Neural cell (in vitro differentiated cells): ENCODE data around the gene ADAMTS15. TPM values are rescaled to one million over a fixed set of nuclear protein-coding genes. Genes with fewer than 3 reads are reported as not detected.

Source experiments
- H2AFZ ChIP-seq: fragments of 200-600, 300-800 bp; sonication (generic), shearing (Covaris generic); 2 replicates; pipeline ENCODE4 v1.6.0; 2014; ENCODE audit warnings: low read depth, mild to moderate bottlenecking, antibody characterized with exemption, low read length, moderate library complexity
- H3F3A ChIP-seq: fragments of 200-600 bp; shearing (Covaris generic); 2 replicates; pipeline ENCODE4 v1.6.1; 2016; ENCODE audit warnings: mild to moderate bottlenecking, moderate library complexity, mixed read lengths, antibody characterized with exemption, low read length; ENCODE audit not compliant: insufficient read depth, poor library complexity, severe bottlenecking
- H3K27ac ChIP-seq: fragments of 200-600, 300-800 bp; sonication (generic), shearing (Covaris generic); 2 replicates; pipeline ENCODE4 v1.5.1; 2014; ENCODE audit warnings: mild to moderate bottlenecking, low read length, moderate library complexity
- H3K27me3 ChIP-seq: fragments of 300-800, 200-600 bp; sonication (generic), shearing (Covaris generic); 2 replicates; pipeline ENCODE4 v1.6.0; 2014; ENCODE audit warnings: mild to moderate bottlenecking, low read depth, low read length, moderate library complexity; ENCODE audit not compliant: insufficient read depth
- H3K36me3 ChIP-seq: fragments of 300-800, 200-600 bp; sonication (generic), shearing (Covaris generic); 2 replicates; pipeline ENCODE4 v1.5.1; 2014; ENCODE audit warnings: mild to moderate bottlenecking, antibody characterized with exemption, low read length, moderate library complexity; ENCODE audit not compliant: insufficient read depth
- H3K4me2 ChIP-seq: fragments of 300-800, 200-600 bp; sonication (generic), shearing (Covaris generic); 2 replicates; pipeline ENCODE4 v1.6.0; 2014; ENCODE audit warnings: mild to moderate bottlenecking, low read length
- H3K4me3 ChIP-seq: fragments of 300-800, 200-600 bp; sonication (generic), shearing (Covaris generic); 2 replicates; pipeline ENCODE4 v1.5.1; 2014; ENCODE audit warnings: mild to moderate bottlenecking, low read length, moderate library complexity
- H3K79me2 ChIP-seq: fragments of 200-600 bp; shearing (Covaris generic); replicated peaks from 2 replicates; pipeline ENCODE4 v1.6.0; 2014; ENCODE audit warnings: mild to moderate bottlenecking, low read length, moderate library complexity; ENCODE audit not compliant: insufficient read depth
- H3K9ac ChIP-seq: fragments of 300-800, 200-600 bp; sonication (generic), shearing (Covaris generic); 2 replicates; pipeline ENCODE4 v1.6.1; 2016; ENCODE audit warnings: mild to moderate bottlenecking, low read length, mixed read lengths
- H3K9me2 ChIP-seq: fragments of 200-600 bp; shearing (Covaris generic); 2 replicates; pipeline ENCODE4 v1.6.1; 2016; ENCODE audit warnings: mild to moderate bottlenecking, low read length, mixed read lengths; ENCODE audit not compliant: insufficient read depth
- H3K9me3 ChIP-seq: fragments of 200-600, 300-800 bp; sonication (generic), shearing (Covaris generic); 2 replicates; pipeline ENCODE4 v1.6.1; 2016; ENCODE audit warnings: mild to moderate bottlenecking, mixed run types, low read length, moderate library complexity, mixed read lengths
- H4K20me1 ChIP-seq: fragments of 200-600 bp; shearing (Covaris generic); 2 replicates; pipeline ENCODE4 v1.6.1; 2016; ENCODE audit warnings: mild to moderate bottlenecking, mixed run types; ENCODE audit not compliant: insufficient read depth
- EP300 ChIP-seq: fragments of 450-650 bp; conservative IDR thresholded peaks from 2 replicates; pipeline ENCODE4 v1.6.1; 2014; ENCODE audit warnings: antibody characterized with exemption, mild to moderate bottlenecking, moderate library complexity; ENCODE audit not compliant: poor library complexity, severe bottlenecking
- EZH2 ChIP-seq: fragments of 200-600, 300-800 bp; shearing (Covaris generic), sonication (generic); IDR thresholded peaks from 2 replicates; pipeline ENCODE4 v1.6.1; 2014; ENCODE audit warnings: antibody characterized with exemption, low read length, borderline replicate concordance, mild to moderate bottlenecking; ENCODE audit not compliant: insufficient read depth, poor library complexity, severe bottlenecking
- MXI1 ChIP-seq: fragments of 450-650 bp; conservative IDR thresholded peaks from 2 replicates; pipeline ENCODE4 v1.6.1; 2014; ENCODE audit warnings: antibody characterized with exemption, mild to moderate bottlenecking; ENCODE audit not compliant: poor library complexity, severe bottlenecking
- POLR2AphosphoS5 ChIP-seq: IDR thresholded peaks from 2 replicates; pipeline ENCODE4 v1.6.1; 2012
- RAD21 ChIP-seq: fragments of 450-650 bp; conservative IDR thresholded peaks from 2 replicates; pipeline ENCODE4 v1.6.1; 2014; ENCODE audit warnings: antibody characterized with exemption, mild to moderate bottlenecking, moderate library complexity
- SMC3 ChIP-seq: fragments of 450-650 bp; conservative IDR thresholded peaks from 2 replicates; pipeline ENCODE4 v1.6.1; 2014; ENCODE audit warnings: antibody characterized with exemption, mild to moderate bottlenecking, moderate library complexity; ENCODE audit not compliant: poor library complexity
- TAF1 ChIP-seq: IDR thresholded peaks from 2 replicates; pipeline ENCODE4 v1.6.1; 2012; ENCODE audit warnings: low read depth
- polyA plus RNA-seq: library from polyadenylated mRNA; depleted of rRNA; stranded (reverse); fragments of >200 nt; gene quantifications from 2 replicates; pipeline ENCODE4 v1.2.3, GENCODE V29; 2014
- TF ChIP-seq, protein P1 (sequence below): fragments of 450-650 bp; IDR thresholded peaks from 2 replicates; pipeline ENCODE4 v1.5.1; 2014; ENCODE audit warnings: antibody characterized with exemption, mild to moderate bottlenecking, moderate library complexity; ENCODE audit not compliant: poor library complexity, severe bottlenecking
- TF ChIP-seq, protein P2 (sequence below): IDR thresholded peaks from 2 replicates; pipeline ENCODE4 v1.6.1; 2012; ENCODE audit warnings: borderline replicate concordance

The ADAMTS15 gene
- polyA plus RNA-seq, 1 donor from 2014 or later, result 1.1 TPM

GRCh38 chr11:130439160-130439519 is 9.3 kb upstream of the ADAMTS15 start:
- Histone ChIP-seq H2AFZ (no peak overlapping the region), H3K4me2 (no peak overlapping the region), H3K36me3 (no peaks in the 10 kb centered on the region), H3K9me2 (no peaks in the 10 kb centered on the region), H3K27ac (no peak overlapping the region), H3K9me3 (no peaks in the 10 kb centered on the region), H3K79me2 (no peaks in the 10 kb centered on the region), H3K4me3 (no peak overlapping the region), H4K20me1 (no peaks in the 10 kb centered on the region), H3K27me3 (no peaks in the 10 kb centered on the region), H3K9ac (no peak overlapping the region), H3F3A (no peaks in the 10 kb centered on the region)
- no peak for TF ChIP-seq POLR2AphosphoS5
- no peak for TF ChIP-seq RAD21
- no peak for TF ChIP-seq MXI1
- TF ChIP-seq EZH2, result no peak
- no peak for TF ChIP-seq SMC3
- no peak for TF ChIP-seq TAF1
- TF ChIP-seq, protein P1, sequence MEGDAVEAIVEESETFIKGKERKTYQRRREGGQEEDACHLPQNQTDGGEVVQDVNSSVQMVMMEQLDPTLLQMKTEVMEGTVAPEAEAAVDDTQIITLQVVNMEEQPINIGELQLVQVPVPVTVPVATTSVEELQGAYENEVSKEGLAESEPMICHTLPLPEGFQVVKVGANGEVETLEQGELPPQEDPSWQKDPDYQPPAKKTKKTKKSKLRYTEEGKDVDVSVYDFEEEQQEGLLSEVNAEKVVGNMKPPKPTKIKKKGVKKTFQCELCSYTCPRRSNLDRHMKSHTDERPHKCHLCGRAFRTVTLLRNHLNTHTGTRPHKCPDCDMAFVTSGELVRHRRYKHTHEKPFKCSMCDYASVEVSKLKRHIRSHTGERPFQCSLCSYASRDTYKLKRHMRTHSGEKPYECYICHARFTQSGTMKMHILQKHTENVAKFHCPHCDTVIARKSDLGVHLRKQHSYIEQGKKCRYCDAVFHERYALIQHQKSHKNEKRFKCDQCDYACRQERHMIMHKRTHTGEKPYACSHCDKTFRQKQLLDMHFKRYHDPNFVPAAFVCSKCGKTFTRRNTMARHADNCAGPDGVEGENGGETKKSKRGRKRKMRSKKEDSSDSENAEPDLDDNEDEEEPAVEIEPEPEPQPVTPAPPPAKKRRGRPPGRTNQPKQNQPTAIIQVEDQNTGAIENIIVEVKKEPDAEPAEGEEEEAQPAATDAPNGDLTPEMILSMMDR, result no peak
- TF ChIP-seq, protein P2, sequence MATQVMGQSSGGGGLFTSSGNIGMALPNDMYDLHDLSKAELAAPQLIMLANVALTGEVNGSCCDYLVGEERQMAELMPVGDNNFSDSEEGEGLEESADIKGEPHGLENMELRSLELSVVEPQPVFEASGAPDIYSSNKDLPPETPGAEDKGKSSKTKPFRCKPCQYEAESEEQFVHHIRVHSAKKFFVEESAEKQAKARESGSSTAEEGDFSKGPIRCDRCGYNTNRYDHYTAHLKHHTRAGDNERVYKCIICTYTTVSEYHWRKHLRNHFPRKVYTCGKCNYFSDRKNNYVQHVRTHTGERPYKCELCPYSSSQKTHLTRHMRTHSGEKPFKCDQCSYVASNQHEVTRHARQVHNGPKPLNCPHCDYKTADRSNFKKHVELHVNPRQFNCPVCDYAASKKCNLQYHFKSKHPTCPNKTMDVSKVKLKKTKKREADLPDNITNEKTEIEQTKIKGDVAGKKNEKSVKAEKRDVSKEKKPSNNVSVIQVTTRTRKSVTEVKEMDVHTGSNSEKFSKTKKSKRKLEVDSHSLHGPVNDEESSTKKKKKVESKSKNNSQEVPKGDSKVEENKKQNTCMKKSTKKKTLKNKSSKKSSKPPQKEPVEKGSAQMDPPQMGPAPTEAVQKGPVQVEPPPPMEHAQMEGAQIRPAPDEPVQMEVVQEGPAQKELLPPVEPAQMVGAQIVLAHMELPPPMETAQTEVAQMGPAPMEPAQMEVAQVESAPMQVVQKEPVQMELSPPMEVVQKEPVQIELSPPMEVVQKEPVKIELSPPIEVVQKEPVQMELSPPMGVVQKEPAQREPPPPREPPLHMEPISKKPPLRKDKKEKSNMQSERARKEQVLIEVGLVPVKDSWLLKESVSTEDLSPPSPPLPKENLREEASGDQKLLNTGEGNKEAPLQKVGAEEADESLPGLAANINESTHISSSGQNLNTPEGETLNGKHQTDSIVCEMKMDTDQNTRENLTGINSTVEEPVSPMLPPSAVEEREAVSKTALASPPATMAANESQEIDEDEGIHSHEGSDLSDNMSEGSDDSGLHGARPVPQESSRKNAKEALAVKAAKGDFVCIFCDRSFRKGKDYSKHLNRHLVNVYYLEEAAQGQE, result no peak
- TF ChIP-seq EP300, result no peak

- Histone ChIP-seq H3K27ac (no peak overlapping the region), H3K36me3 (no peaks in the 10 kb centered on the region), H3K79me2 (no peaks in the 10 kb centered on the region), H4K20me1 (no peaks in the 10 kb centered on the region), H3K9ac (no peak overlapping the region), H3K4me3 (no peak overlapping the region), H3K9me3 (no peaks in the 10 kb centered on the region), H2AFZ (no peak overlapping the region), H3K27me3 (no peaks in the 10 kb centered on the region), H3K4me2 (no peak overlapping the region), H3K9me2 (no peaks in the 10 kb centered on the region), H3F3A (no peaks in the 10 kb centered on the region)
- TF ChIP-seq, protein P2, result no peak
- no peak for TF ChIP-seq EZH2
- no peak for TF ChIP-seq TAF1
- no peak for TF ChIP-seq EP300
- TF ChIP-seq POLR2AphosphoS5, result no peak
- TF ChIP-seq SMC3, result no peak
- TF ChIP-seq, protein P1, result no peak
- no peak for TF ChIP-seq MXI1
- TF ChIP-seq RAD21, result no peak
Measured at GRCh38 chr11:130439876-130440275, 8.6 kb upstream of the ADAMTS15 start.
